NCI-H2196 (cell line): ENCODE measurements around the gene BCLAF3.
A peak's percentile ranks its signal among the peaks of the same experiment; 100 is the strongest.

Experiments
- DNase-seq: peaks from one replicate; lab custom pipeline; 2025; ENCODE audit not compliant: unreplicated experiment; lab: John Stamatoyannopoulos, UW

Gene BCLAF3

GRCh38 chrX:19990556-19991349 is at the start of gene BCLAF3:
BCLAF3 (minus strand) TSS chrX:19991061; CDS start chrX:19970264, 20,797 bp downstream.
- peak; percentile 87 for DNase-seq

DNA sequence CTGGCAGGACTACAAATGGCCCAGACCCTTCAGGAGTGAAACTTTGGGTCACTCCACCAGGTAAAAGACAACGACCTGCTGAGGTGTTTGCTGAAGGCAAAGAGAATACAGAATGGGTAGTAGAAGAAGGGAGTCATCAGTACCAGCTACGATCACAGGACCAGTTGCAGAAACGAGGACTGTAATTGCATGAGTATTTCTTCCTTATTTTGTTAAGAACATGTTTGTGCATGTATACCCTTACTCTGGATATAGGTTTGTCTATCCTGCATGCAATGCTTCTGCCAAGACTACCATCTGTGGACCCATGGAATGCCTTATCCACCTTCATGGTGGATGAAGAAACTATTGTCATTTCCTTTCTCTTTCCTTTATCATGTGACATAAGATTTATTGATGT is 48.1 kb upstream of the BCLAF3 start:
- DNase-seq = no peak

GRCh38 chrX:20037186-20037585 is 46.3 kb upstream of the BCLAF3 start:
- no peak for DNase-seq

DNA sequence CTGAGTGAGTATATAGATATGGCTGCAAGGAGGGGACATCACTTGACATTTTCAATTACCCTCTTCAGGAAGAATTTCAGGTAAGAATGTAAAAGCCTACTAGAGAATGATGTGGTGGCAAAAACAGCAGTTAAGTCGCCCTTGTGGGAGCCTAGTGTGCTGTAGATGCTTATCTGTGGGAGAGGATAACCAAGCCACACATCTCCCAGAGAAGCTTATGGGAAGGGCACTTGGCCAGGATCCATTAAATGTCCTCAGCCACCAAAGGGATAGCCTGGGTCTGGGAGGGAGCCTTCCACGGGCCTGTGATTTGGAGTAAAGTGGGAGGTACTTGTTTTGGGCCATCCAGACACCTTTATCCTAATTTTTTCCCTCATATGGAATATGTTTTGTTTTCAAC is 41.3 kb upstream of the BCLAF3 start:
- DNase-seq = no peak

GRCh38 chrX:20029728-20030127 is 38.9 kb upstream of the BCLAF3 start:
- DNase-seq = no peak

DNA sequence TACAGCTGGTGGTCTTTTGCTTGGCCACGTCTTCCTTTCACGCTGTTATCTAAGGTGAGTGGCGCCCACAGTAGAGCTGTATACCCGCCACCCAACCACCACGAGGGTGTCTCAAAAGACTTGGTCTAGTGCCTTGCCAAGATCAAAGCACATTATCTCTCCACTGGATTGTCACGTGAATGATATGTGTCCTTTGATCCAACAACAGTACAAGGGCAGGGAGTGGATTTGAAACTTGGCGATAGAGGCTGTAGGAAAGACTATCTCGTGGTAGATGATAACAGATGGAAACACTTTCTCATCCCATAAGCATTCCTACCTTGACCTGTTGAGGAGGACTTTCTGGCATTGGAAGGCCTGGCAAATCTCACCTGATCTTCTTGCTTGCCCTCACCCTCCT is 37.7 kb upstream of the BCLAF3 start:
- no peak for DNase-seq

GRCh38 chrX:20026278-20026677 is 35.4 kb upstream of the BCLAF3 start:
- DNase-seq = no peak

- no peak for DNase-seq
These were observed 29.0 kb upstream of the BCLAF3 start for GRCh38 chrX:20019672-20020365.

GRCh38 chrX:20016616-20016945 is 25.7 kb upstream of the BCLAF3 start:
- DNase-seq = no peak

GRCh38 chrX:20015945-20016615 is 25.2 kb upstream of the BCLAF3 start:
- no peak for DNase-seq

- DNase-seq = no peak
These were observed 24.6 kb upstream of the BCLAF3 start for GRCh38 chrX:20015422-20015821.

GRCh38 chrX:20011608-20012007 is 20.7 kb upstream of the BCLAF3 start:
- DNase-seq = no peak

GRCh38 chrX:20007962-20008622 is 17.2 kb upstream of the BCLAF3 start:
- no peak for DNase-seq

DNA sequence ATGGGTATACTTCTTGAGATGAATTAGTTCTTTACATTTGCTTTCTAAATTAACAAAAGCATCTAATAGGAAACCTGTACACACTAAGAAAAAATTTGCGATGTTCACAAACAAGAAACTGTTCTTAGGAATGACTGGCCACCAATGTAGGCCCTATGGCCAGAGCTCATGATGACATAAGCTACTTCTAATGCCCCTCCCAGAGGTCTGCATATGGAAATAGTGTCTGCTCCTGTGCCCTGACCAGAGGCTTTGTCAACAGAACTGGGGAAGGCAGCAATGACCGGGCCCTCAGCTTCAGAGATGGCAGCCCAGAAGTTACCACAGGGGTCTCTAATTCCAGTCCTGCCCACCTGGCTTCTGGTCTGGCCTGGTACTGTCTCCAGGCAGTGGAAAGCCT is 15.0 kb upstream of the BCLAF3 start:
- DNase-seq = no peak

- no peak for DNase-seq
These were observed 10.7 kb upstream of the BCLAF3 start for GRCh38 chrX:20001588-20001987.

DNA sequence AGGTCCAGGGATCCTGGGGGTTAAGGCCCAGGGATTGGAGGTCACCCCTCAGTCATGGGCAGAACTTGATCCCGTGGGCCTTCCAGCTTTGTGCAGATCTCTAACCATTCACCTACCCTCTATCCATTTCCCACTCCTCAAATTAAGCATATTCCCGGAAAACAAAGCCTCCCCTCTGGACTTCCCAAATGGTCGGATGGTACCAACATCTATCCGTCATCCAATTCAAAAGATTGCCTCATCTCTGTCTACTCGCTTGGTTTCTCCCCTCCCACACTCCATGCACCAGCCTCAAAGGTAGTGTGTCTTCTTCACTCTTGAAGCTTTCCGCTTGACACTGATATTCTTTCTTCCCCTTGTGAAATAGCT is 473 bp upstream of the BCLAF3 start:
- DNase-seq = no peak

DNA sequence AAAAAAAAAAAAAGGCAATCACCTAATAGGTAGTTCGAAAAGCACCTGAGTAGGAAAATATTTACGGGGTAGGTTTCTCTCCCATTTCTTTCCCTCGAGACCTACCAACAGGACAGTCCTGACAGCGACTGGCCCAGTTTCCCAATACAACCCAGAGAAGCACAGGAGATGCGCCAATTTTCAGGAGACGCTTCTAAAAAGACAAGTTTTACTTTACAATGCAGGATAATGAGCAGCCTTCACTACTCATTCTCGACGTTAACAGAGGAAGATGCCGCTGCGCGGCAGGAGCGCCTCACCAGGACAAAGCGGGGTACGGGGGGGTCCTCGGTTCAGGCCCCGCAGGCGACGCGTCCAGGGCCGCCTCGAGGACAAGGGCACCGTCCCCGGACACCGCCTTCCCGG is 708 bp downstream of the BCLAF3 start:
- DNase-seq = no peak

DNA sequence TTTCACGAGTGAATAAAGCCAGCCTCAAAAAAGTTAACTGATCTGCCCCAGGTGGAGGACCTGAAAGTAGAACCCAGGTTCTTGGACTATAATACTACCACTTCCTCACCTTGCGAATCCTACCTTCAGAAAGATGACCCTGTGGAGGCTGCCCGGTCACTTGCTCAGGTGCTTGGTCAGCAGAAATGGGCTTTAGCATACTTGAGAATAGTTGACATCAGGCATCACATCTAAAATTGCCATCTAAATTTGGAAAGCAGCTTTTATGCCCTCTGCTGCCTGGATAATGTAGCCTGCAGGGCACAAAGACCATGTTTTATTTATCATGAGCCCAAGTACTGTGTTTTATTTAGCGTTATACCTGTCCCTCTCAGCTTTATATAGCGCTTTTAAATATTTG is 3.0 kb downstream of the BCLAF3 start:
- DNase-seq = no peak

- DNase-seq = no peak
These were observed 4.3 kb downstream of the BCLAF3 start for GRCh38 chrX:19986531-19986930.

DNA sequence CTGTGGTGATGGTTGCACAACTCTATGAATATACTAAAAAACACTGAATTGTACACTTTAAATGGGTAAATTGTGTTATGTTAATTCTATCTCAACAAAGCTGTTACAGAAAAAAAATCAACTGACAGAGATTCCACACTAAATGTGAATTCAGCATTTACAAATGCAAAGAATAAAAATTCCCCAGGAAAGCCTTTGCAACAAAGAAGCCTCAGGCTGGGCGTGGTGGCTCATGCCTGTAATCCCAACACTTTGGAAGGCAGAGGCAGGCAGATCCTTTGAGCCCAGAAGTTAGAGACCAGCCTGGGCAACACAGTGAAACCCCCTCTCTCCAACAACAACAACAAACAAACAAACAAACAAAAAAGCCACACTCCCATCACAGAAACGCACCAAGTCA is 8.9 kb downstream of the BCLAF3 start:
- DNase-seq = no peak

- no peak for DNase-seq
These were observed 15.0 kb downstream of the BCLAF3 start for GRCh38 chrX:19975845-19976244.

DNA sequence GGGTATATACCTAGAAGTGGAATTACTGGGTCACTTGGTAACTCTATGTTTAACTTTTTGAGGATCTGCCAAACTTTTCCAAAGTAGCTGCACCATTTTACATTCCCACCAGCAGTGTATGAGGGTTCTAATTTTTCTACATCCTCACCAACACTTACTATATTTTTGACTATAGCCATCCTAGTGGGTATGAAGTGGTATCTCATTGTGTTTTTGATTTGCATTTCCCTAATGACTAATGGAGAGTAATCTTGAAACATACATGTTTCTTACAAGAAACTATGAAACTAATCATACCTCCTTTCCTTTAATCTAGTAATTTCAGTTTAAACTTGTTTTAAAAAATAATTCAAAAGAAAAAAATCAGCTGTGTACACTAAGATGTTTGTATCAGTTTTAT is 17.9 kb downstream of the BCLAF3 start:
- no peak for DNase-seq
